ENCODE data around the gene SERPINB5. TPM values are rescaled to one million over a fixed set of nuclear protein-coding genes. Genes with fewer than 3 reads are reported as not detected.

Gene SERPINB5
- total RNA-seq, 1 donor from 2014 or later = not detected

DNA sequence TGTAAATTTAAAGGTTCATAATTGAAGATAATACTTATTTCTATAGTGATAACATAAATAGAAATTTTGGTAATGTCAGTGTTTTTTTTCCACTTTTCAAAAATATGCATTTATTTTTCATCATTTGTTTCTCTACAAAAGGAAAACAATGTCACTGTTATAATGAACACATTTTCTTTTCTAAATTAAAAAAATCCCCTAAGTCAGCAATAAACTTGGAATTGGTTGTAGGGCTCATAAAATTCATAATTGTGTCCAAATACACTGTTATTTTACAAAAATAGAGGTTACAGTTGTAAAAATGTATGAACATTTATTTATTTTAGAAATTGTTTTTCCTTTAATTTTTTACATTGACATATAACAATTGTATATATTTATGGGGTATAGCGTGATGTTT lies 39.0 kb downstream of the SERPINB5 start:
- intact Hi-C loops (cut with DNase I) = loop anchor here (5.0 to 10.0 kb wide), 2 partner anchors 62 to 329 kb away; no protein-coding TSS in a partner anchor

DNA sequence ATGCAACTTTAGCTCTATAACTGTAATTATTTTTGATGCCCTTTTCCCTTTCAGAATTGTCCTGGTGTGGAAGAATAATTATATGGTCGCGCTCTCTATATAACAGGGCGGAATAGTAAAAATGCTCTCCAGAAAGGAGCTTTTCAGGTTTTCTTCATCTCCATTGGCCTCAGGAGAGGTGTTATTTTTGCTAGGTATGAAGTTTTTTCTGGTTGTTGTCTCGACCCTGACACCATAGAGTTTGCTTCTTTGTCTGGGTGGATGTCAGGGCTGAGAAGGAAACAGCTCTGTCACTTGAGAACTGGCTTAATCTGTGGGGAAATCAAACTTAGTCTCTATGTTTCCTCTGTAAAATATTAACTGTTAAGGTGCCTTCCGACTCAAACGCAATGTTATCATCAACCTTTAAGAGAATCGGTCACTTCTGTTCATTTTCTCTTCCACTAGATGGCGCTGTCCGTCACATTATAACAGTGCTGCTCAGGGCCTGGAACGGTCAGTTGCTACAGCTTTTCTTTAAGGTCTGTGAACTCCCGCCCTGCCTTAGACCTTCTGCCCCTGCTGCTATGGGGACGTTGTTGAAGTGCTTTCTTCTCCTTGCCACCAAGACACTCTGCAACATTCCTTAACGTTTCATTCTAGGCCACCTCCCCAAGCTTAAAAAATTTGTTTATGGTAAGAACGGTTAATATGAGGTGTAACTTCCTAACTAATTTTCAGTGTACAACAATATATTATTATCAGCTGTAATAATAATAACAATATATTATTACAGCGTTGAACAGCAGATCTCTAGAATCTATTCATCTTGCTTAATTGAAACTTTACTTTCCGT lies 41.6 kb downstream of the SERPINB5 start:
- intact Hi-C loops (cut with DNase I) = loop anchor here (5.0 to 10.0 kb wide), 2 partner anchors 59 to 326 kb away; no protein-coding TSS in a partner anchor
- DNase-seq (ENCODE audit: low spot score) = no peak

More for the DNA sequence above, 39.0 kb downstream of the SERPINB5 start:
- no peak for DNase-seq (ENCODE audit: low spot score)

DNA sequence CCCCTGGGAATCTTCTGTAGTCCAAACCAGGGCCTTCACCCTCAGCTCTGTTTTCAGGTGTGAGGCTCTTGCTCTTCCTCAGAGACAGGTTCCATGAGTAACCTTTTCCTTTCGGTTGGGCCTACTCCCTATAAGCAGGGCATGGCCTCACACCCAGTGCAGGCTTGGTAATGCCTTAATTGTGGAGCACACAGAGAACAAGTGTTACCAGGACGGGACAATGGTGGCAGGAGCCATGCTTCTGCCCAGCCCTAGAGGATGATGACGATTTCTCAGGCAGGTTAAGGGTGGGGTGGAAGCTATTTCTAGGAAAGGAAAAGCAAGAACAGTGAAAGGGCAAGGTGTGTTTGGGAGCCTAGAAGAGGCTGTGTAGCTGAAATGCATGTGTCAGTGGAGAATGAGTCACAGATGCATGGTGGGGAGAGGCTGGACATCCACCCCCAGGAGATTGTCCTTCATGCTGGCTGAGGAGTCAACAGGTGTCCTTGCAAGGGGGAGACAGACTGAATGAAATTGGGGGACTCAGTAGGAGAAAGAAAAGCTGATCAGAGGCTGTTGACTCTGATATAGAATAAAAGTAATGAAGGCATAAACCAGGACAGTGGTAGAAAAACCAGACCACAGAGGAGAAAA lies 43.4 kb downstream of the SERPINB5 start:
- intact Hi-C loops (cut with DNase I) = no loop called here

GRCh38 chr18:63523660-63524059 lies 46.9 kb downstream of the SERPINB5 start:
- no peak for DNase-seq (ENCODE audit: low spot score)
- intact Hi-C loops (cut with DNase I) = no loop called here

More for the DNA sequence above, 43.4 kb downstream of the SERPINB5 start:
- no peak for DNase-seq (ENCODE audit: low spot score)

GRCh38 chr18:63527251-63527650 lies 50.5 kb downstream of the SERPINB5 start:
- no peak for DNase-seq (ENCODE audit: low spot score)
- intact Hi-C loops (cut with DNase I) = no loop called here

DNA sequence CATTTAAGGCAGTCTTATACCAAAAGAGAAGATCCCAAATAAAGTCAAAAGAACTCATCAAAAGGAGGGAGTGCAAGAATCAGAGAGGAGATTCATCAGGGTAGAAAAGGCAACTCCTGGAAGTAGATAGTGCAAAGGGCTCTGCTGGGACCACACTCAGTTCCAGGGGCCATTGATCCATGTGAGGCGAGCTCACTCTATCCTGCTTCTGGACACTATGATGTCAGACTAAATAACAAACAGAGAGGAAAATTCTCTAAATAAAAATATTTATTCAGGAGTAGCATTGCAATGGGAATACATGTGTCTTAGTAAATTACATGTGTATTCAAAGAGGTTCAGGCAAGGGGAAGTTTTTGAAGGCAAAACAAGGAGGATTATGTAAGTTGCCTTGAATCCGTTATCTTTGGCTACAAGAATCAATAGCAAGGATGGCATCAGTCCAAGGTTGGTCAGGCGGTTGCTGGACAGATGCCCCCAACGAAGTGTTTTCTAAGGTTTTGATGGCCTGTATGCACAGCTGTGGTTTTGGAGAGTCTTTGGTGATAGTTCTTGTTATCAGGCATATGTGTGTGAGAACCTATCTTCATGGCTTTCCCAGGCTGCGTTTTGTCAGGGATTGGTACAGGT lies 52.2 kb downstream of the SERPINB5 start:
- intact Hi-C loops (cut with DNase I) = no loop called here
- DNase-seq (ENCODE audit: low spot score) = no peak

GRCh38 chr18:63532471-63532870 lies 55.7 kb downstream of the SERPINB5 start:
- no peak for DNase-seq (ENCODE audit: low spot score)
- intact Hi-C loops (cut with DNase I) = no loop called here

DNA sequence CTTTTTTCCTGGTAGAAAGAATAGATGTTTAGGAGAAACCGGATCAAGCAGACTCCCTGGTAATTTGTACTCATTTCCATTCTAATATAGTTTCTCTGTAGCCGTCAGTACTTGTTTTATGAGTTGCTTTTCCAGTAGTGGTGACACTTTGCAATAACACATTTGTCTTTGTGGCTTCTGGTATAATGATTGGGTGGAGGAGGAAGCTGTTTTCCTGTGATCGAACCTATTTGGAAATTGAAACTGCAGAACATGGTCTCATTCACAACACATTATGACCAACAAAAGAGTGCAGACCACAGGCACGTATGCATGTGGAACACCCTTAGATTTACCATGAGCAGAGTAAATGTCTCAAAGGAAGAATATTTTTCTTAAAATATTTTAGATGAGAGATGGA lies 57.9 kb downstream of the SERPINB5 start:
- intact Hi-C loops (cut with DNase I) = no loop called here

GRCh38 chr18:63539904-63540510 lies 63.2 kb downstream of the SERPINB5 start:
- intact Hi-C loops (cut with DNase I) = no loop called here

More for the DNA sequence above, 57.9 kb downstream of the SERPINB5 start:
- DNase-seq (ENCODE audit: low spot score) = no peak

GRCh38 chr18:63542069-63542468 lies 65.3 kb downstream of the SERPINB5 start, which contains the start of gene SERPINB12:
TSS of gene SERPINB12 (plus strand) at chr18:63542369. CDS start at chr18:63556160, 13,791 bp downstream.
- intact Hi-C loops (cut with DNase I) = no loop called here

More at GRCh38 chr18:63539904-63540510, 63.2 kb downstream of the SERPINB5 start:
- DNase-seq (ENCODE audit: low spot score) = no peak

DNA sequence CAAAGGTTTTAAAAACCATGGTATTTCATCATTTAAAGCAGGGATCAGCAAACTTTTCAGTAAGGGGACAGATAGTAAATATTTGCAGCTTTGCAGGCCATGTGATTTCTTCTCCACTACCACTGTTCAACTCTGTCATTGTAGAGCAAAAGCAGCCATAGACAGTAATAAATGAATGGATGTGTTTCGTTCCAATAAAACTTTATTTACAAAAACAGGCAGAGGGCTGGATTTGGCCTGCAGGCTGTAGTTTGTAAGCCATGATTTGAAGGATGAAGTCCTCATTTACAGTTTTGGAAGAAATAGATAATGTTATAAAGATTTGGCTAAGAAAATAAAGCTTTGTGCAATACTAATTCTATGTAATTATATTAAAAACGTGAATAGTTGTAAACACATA lies 67.3 kb downstream of the SERPINB5 start:
- intact Hi-C loops (cut with DNase I) = no loop called here
- no peak for DNase-seq (ENCODE audit: low spot score)

More at GRCh38 chr18:63542069-63542468, 65.3 kb downstream of the SERPINB5 start, which contains the start of gene SERPINB12:
- no peak for DNase-seq (ENCODE audit: low spot score)

DNA sequence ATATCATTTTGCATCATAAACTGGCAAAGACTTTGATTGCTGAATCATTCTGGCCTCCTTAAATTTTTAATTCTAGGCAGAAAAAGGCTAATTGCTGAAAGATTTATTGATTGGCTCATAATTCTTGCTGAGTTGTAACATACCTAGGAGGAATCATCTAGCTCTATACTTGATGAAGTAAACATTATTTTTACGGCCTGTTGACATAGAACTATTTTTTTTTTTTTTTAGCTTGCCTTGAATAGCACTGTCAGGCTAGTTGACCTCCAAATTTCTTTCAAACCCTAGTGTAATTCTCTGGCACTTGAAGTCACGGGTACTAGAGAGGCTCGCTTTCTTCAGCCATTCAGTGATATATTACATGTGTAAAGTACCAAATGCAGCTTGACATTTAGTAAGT lies 68.2 kb downstream of the SERPINB5 start:
- intact Hi-C loops (cut with DNase I) = no loop called here

DNA sequence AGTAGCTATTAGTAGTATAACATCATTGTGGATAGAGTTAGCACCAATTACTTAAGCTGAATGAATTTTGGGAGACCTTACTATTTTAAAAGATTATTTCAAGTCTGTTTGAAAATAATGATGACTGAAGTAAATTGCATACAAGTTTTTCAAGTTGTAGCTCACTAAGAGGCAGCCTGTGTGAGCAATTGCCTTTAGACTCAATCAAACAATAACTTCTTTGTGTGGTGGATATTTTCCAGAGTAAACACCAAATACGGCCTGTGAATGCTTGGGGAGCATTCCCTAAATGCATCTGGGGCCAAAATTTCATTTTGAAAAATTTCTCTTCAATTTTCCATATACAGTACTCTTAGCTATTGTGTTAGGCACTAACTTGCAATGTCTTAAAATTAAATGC lies 73.3 kb downstream of the SERPINB5 start:
- intact Hi-C loops (cut with DNase I) = no loop called here
- no peak for DNase-seq (ENCODE audit: low spot score)

More for the DNA sequence above, 68.2 kb downstream of the SERPINB5 start:
- DNase-seq (ENCODE audit: low spot score) = no peak

DNA sequence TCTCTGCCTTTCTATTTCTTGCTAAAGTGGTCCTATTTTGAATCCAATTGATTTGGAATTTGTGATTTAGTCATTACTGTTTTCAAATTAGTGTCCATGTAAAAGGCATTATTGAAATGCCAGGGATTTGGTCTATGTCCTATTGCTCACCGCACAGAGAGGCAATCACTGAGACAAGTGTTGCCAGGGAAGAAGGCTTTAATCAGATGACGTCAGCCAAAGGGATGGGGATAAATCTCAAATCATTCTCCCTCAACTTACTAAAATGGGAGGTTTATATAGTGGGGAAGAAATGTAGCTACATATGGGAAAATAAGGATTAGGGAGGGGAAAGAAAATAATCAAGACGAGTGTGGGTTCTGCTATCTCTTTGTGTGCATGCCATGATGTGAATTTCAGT lies 75.0 kb downstream of the SERPINB5 start:
- intact Hi-C loops (cut with DNase I) = no loop called here
- no peak for DNase-seq (ENCODE audit: low spot score)

DNA sequence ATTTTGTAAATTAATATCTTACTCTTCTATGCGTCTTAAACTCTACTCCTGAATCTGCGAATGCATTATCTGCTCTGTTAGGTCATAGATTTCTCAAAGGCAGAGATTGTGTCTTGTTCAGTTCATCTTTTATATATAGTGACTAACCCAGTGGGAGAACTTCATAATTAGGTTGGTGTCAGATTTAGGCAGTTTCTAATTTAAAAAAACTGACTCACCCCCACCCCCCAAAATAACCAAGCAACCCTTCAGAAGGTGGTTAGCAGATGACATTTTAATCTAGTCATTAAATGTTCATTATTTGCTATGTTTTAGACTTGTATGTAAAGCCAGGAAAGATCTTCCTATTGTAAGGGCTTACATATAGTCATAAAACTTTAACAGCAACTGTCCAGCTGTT lies 75.8 kb downstream of the SERPINB5 start:
- intact Hi-C loops (cut with DNase I) = no loop called here
- DNase-seq (ENCODE audit: low spot score) = no peak

DNA sequence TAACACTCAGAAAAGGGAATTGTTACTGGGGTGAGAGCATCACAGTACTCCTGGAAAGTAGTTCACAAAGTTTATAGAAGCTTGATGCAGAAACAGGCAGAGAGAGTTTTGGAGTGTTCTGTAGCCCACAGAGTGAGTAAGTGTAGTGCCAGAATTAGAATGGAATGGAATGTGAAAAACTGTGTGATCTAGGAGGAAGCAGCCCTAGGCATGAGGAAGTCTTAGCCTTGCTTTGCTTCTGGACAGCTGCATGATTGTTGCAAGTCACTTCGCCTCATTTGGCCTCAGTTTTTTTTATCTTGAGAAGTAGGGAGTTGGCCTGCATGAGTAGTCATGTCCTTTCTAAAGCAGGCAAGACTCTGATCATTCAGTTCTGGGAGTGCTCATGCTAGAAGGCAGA lies 76.3 kb downstream of the SERPINB5 start:
- intact Hi-C loops (cut with DNase I) = no loop called here
- DNase-seq (ENCODE audit: low spot score) = no peak

Measured in cardiac septum (tissue), 1 donor.